ENCODE data around the gene TUBB4A. TPM values are rescaled to one million over a fixed set of nuclear protein-coding genes. Genes with fewer than 3 reads are reported as not detected.

Gene TUBB4A
- total RNA-seq, 4 donors from 2014 or later = 1.7 to 2.5 (median 2.0) TPM

DNA sequence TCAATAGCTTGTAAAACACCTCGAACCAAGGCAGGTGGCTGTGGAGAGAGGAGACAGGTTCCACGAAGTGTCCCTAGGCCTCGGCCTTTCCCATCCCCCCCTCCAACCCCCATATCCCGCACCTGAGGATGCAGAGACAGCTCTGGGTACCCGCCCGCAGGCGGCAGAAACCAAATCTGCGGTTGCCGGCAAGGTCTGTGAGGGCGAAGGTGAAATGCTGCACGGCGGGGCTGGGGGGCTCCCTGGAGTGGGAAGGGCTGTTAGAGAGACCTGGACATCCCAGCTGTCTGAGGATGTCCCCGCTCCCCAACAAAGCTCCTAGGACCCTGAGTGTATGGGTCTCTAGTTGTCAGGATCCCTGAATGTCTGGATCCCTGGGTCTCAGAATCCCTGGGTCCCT is 23.3 kb downstream of the TUBB4A start:
- in situ Hi-C loops (cut with MboI; ENCODE audit: low sequenced_read_pairs in 4 of 4) (no loop called here), intact Hi-C loops (cut with DNase I; ENCODE audit: low total_unique reads) (no loop called here)
- H3K36me3 ChIP-seq = no peaks in the 10 kb centered on the region

DNA sequence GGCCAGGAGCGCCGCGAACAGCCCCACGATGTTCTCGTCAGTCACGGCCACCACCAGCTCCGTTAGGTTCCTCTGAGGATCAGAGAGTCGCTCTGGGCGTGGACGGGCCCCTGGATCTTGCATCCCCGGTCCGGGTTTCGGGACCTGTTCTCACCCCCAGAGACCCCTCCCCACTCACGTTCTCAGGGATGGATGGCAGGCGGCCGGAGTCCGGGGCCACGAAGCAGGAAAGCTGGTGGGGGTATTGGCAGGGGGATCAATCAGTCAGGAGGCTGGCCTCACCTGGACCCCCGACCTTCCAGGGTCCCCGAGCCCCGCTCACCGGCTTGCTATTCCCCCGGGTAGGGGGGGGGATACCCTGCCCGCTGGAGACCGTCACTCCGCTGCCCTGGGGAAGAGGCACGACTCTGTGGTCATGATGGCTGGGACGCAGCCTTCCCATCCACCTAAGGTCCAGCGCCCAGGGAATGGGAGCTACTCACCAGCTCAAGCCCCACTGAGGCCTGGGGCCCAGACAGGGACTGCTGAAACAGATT is 25.1 kb downstream of the TUBB4A start:
- no peaks in the 10 kb centered on the region for H3K9me3 ChIP-seq
- no peaks in the 10 kb centered on the region for H3K36me3 ChIP-seq
- no peak for DNase-seq
- no peaks in the 10 kb centered on the region for H3K4me1 ChIP-seq
- ATAC-seq = no peak
- in situ Hi-C loops (cut with MboI; ENCODE audit: low sequenced_read_pairs in 4 of 4) (no loop called here), intact Hi-C loops (cut with DNase I; ENCODE audit: low total_unique reads) (no loop called here)
- H3K27ac ChIP-seq = no peak overlapping the region
- TF ChIP-seq POLR2A (IDR thresholded peaks at IDR 0.05) = no peak
- TF ChIP-seq, protein P1, sequence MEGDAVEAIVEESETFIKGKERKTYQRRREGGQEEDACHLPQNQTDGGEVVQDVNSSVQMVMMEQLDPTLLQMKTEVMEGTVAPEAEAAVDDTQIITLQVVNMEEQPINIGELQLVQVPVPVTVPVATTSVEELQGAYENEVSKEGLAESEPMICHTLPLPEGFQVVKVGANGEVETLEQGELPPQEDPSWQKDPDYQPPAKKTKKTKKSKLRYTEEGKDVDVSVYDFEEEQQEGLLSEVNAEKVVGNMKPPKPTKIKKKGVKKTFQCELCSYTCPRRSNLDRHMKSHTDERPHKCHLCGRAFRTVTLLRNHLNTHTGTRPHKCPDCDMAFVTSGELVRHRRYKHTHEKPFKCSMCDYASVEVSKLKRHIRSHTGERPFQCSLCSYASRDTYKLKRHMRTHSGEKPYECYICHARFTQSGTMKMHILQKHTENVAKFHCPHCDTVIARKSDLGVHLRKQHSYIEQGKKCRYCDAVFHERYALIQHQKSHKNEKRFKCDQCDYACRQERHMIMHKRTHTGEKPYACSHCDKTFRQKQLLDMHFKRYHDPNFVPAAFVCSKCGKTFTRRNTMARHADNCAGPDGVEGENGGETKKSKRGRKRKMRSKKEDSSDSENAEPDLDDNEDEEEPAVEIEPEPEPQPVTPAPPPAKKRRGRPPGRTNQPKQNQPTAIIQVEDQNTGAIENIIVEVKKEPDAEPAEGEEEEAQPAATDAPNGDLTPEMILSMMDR (IDR thresholded peaks at IDR 0.05 in 4 of 5, conservative IDR thresholded peaks at IDR 0.05 in 1 of 5) = no peak
- H3K27me3 ChIP-seq = peaks cover 29 to 46% (median 44%) of the 10 kb centered on the region in 3 donors
- peak overlapping the region; percentile 4 to 37 (median 26) for H3K4me3 ChIP-seq

More for the DNA sequence above, 23.3 kb downstream of the TUBB4A start:
- H3K27me3 ChIP-seq = peaks cover 29 to 46% (median 44%) of the 10 kb centered on the region in 3 donors
- H3K9me3 ChIP-seq = no peaks in the 10 kb centered on the region
- ATAC-seq (no peak), DNase-seq (no peak)
- no peak for TF ChIP-seq POLR2A (IDR thresholded peaks at IDR 0.05)
- TF ChIP-seq, protein P1 (IDR thresholded peaks at IDR 0.05 in 4 of 5, conservative IDR thresholded peaks at IDR 0.05 in 1 of 5) = no peak
- no peak overlapping the region for H3K27ac ChIP-seq
- H3K4me1 ChIP-seq = no peaks in the 10 kb centered on the region
- H3K4me3 ChIP-seq = no peak overlapping the region

DNA sequence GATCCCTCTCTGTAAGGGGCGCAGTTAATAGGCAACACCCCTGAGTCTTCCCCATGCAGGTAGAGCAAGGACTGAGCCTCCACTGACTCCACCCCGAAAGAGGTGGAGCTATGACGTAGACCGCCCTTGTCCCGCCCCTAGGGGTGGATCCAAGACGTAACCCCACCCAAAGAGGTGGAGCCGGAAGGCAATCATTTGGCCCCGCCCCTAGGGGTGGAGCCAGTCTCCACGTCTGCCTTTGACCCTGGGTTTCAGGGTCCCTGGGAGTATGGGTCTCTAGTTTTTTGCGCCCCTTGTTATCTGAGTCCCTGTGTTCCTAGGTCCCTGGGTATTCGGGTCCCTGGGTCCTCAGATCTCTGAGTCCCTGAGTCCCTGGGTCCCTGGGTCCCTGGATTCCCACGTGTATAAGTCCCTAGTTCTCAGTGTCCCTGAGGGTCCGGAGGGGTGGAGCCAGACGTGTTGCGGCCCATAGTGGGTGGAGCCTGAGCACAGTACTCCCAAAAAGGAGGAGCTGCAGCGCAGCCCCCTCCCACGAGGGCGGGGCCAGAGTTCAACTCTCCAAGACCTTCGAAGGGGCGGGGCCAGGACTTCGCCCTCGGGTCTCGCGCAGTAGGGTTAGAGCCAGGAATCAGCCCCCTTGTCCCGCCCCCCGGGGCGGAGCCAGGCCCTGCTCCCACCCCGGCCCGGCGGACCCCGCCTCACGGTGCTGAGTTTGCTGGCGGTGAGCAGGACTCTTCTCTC is 25.8 kb downstream of the TUBB4A start:
- DNase-seq (peak in 1 of 2 donors; percentile 34), ATAC-seq (peak in 1 of 2 donors; percentile 87)
- Histone ChIP-seq H3K27me3 (peaks cover 29 to 44% (median 43%) of the 10 kb centered on the region in 3 donors), H3K36me3 (no peaks in the 10 kb centered on the region), H3K4me3 (peak overlapping the region; percentile 4 to 37 (median 26)), H3K27ac (no peak overlapping the region), H3K4me1 (no peaks in the 10 kb centered on the region), H3K9me3 (no peaks in the 10 kb centered on the region)
- no peak for TF ChIP-seq POLR2A (IDR thresholded peaks at IDR 0.05)
- TF ChIP-seq, protein P1 (IDR thresholded peaks at IDR 0.05 in 4 of 5, conservative IDR thresholded peaks at IDR 0.05 in 1 of 5) = no peak
- in situ Hi-C loops (cut with MboI; ENCODE audit: low sequenced_read_pairs in 4 of 4) = no loop called here
- intact Hi-C loops (cut with DNase I; ENCODE audit: low total_unique reads) = no loop called here

DNA sequence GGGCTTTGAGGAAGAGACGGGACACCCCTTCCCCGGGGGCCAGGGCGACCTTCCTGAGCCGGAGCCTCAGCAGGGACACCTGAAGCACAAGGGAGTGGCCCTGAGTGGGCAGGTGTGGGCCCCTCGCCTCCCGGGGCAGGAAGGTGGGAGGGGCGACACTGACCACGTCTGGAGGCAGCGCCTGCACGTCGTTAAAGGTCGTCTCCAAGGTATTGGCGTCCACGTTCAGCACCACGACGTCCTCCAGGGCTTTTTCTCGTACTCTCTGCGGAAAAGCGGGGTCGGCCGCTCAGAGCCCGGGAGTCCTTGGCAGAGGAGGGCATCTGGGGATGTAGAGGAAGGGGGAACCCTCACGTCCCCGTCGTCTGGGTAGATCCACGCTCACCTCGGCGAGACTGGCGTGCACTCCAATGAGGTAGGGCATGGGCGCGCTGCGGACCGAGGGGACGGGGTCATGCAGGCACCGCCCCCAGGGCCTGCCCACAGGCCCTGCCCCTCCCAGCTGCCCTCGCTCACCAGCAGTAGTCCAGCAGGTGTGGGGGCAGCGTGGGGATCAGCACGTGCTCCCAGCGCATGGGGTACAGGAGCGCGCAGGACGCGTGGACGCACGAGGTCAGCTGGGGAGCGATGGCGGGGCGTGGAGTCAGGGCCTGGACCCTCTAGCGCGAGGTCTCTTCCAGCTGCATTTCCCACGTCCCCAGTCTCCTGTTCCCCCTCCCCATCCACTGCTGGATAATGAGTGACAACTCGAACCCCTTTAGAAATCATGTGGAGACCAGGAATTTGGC is 26.6 kb downstream of the TUBB4A start:
- no peaks in the 10 kb centered on the region for H3K36me3 ChIP-seq
- no peaks in the 10 kb centered on the region for H3K9me3 ChIP-seq
- H3K4me1 ChIP-seq = no peaks in the 10 kb centered on the region
- no peak overlapping the region for H3K4me3 ChIP-seq
- no peak overlapping the region for H3K27ac ChIP-seq
- TF ChIP-seq POLR2A (IDR thresholded peaks at IDR 0.05) = no peak
- ATAC-seq (no peak), DNase-seq (no peak)
- intact Hi-C loops (cut with DNase I; ENCODE audit: low total_unique reads) = no loop called here
- in situ Hi-C loops (cut with MboI; ENCODE audit: low sequenced_read_pairs in 4 of 4) = no loop called here
- peaks cover 29 to 44% (median 43%) of the 10 kb centered on the region in 3 donors for H3K27me3 ChIP-seq

DNA sequence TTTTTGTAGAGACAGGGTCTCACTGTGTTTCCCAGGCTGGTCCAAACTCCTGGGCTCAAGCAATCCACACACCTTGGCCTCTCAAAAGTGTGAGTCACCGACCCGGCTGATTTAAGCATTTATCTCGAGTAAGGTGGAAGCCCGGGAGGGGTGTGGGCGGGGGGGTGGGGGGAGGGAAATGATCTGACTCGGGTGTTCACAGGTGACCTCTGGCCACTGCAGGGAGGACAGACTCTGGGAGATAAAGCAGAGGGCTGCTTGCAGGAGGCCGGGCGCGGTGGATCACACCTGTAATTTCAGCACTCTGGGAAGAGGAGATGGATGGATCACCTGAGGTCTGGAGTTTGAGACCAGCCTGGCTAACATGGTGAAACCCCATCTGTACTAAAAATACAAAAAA is 28.5 kb downstream of the TUBB4A start:
- Histone ChIP-seq H3K27me3 (peaks cover 29 to 37% (median 37%) of the 10 kb centered on the region in 3 donors), H3K27ac (no peak overlapping the region), H3K4me3 (no peak overlapping the region), H3K4me1 (no peaks in the 10 kb centered on the region), H3K36me3 (no peaks in the 10 kb centered on the region), H3K9me3 (no peaks in the 10 kb centered on the region)
- no peak for ATAC-seq
- intact Hi-C loops (cut with DNase I; ENCODE audit: low total_unique reads) = no loop called here
- TF ChIP-seq POLR2A (IDR thresholded peaks at IDR 0.05) = no peak
- TF ChIP-seq, protein P1 (IDR thresholded peaks at IDR 0.05 in 4 of 5, conservative IDR thresholded peaks at IDR 0.05 in 1 of 5) = no peak
- no peak for DNase-seq
- in situ Hi-C loops (cut with MboI; ENCODE audit: low sequenced_read_pairs in 4 of 4) = no loop called here

All from gastrocnemius medialis (tissue), 4 donors.